Stomach (tissue), 9 donors: ENCODE results near the gene FXR1. TPM values are rescaled to one million over a fixed set of nuclear protein-coding genes. Genes with fewer than 3 reads are reported as not detected.

ENCODE experiments used
- DNase-seq, 2 donors: peaks; one replicate each; pipeline versions ENCODE4 v3.0.0 to v3.0.0-alpha.2; 2013 to 2019
- H3K27ac ChIP-seq, 5 donors: fragments of 200-600 bp in 4 of 5; sonication (generic) in 4 of 5; one replicate each; pipeline ENCODE4 v1.5.1; 2013 to 2019; ENCODE audit warnings: mild to moderate bottlenecking in 1 of 5, moderate library complexity in 1 of 5
- H3K27me3 ChIP-seq, 3 donors: fragments of 200-600 bp; sonication (generic); one replicate each; pipeline ENCODE4 v1.5.1; 2017 to 2019; ENCODE audit warnings: mixed run types in 1 of 3
- H3K36me3 ChIP-seq, 4 donors: fragments of 200-600 bp; sonication (generic); 1 replicate in 3 of 4; 2 replicates in 1 of 4; pipeline ENCODE4 v1.5.1; 2016 to 2019
- H3K4me1 ChIP-seq, 4 donors: fragments of 200-600 bp; sonication (generic); one replicate each; pipeline ENCODE4 v1.5.1; 2016 to 2019
- H3K4me3 ChIP-seq, 4 donors: fragments of 200-600 bp; sonication (generic) in 3 of 4; one replicate each; pipeline ENCODE4 v1.5.1; 2016 to 2019; ENCODE audit warnings: mild to moderate bottlenecking in 1 of 4
- H3K9me3 ChIP-seq, 4 donors: fragments of 200-600 bp; sonication (generic); one replicate each; pipeline ENCODE4 v1.5.1; 2016 to 2019
- EP300 ChIP-seq: sonication (generic); formaldehyde crosslinking; IDR thresholded peaks from one replicate; pipeline ENCODE4 v1.6.1; 2017; ENCODE audit warnings: antibody characterized with exemption
- POLR2A ChIP-seq, 4 donors: fragments of 450-650 bp; IDR thresholded peaks; one replicate each; pipeline ENCODE4 v1.6.1; 2016; ENCODE audit warnings: antibody characterized with exemption in 4 of 4, control low read depth in 2 of 4, mild to moderate bottlenecking in 1 of 4, moderate library complexity in 1 of 4
- POLR2AphosphoS5 ChIP-seq, 3 donors: sonication (generic); formaldehyde crosslinking; IDR thresholded peaks; one replicate each; pipeline ENCODE4 v1.6.1; 2016; ENCODE audit warnings: antibody characterized with exemption in 3 of 3
- WGBS, 5 donors: extraction: QIAGEN DNeasy Blood & Tissue Kit in 3 of 5; methylation state at CpG; one replicate each; pipeline versions ENCODE4 v1.1.5 to v1.1.7; 2013 to 2018; 5-methylcytosine and 5-hydroxymethylcytosine counted together
- intact Hi-C: fragments of 100-400 bp; cut with DNase I; formaldehyde crosslinking; loops from one replicate; pipeline ENCODE4 v1.15.1; 2023; ENCODE audit warnings: low total_unique reads
- polyA plus RNA-seq, 3 donors: library from polyadenylated mRNA; stranded (reverse); fragments of 200-250 nt; gene quantifications; one replicate each; pipeline ENCODE4 v1.2.3, GENCODE V29; 2013
- total RNA-seq, 5 donors: library from RNA; depleted of rRNA; stranded (reverse); fragments of >200 nt; gene quantifications; one replicate each; pipeline versions ENCODE4 v1.1.0 to v1.2.3, GENCODE V29; 2014 to 2016
- TF ChIP-seq, protein P1 (sequence below), 7 experiments: fragments of 450-650 bp in 4 of 7; fragments of 200-600 bp in 3 of 7; sonication (generic) in 3 of 7; IDR thresholded peaks; one replicate each; pipeline ENCODE4 v1.5.1; 2016 to 2019; ENCODE audit warnings: antibody characterized with exemption in 7 of 7, control low read depth in 2 of 7, mild to moderate bottlenecking in 1 of 7
- donor health status: healthy with polysubstance abuse.
- donor health status: Bipolar disorder and iron deficiency.
- donor health status: healthy.

The FXR1 gene
- total and polyA plus RNA-seq, 8 donors = 40.8 to 182 (median 56.4) TPM

DNA sequence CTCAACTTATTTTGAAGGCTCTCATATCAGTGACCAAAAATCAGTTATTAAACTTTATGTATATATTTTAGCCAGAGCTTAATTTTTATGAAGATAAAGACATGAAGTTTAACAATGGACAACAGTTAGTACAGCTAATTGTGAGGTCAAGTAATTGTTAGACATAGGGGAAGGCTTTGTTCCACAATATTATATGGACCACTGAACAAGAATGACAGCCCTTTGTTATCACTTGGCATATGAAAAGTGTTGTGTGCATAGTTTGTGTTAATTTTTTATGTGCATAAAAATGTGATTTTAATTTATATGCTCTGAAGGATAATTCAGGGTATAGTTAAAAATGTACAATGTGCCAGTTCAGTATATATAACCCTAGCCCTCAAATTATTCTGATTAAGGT lies 65.0 kb downstream of the FXR1 start:
- Histone ChIP-seq H3K27ac (no peak overlapping the region), H3K4me1 (peaks cover 0 to 21% (median 9%) of the 10 kb centered on the region in 4 donors), H3K27me3 (no peaks in the 10 kb centered on the region), H3K4me3 (no peak overlapping the region), H3K9me3 (no peaks in the 10 kb centered on the region), H3K36me3 (peaks cover 9 to 68% (median 57%) of the 10 kb centered on the region in 4 donors)
- TF ChIP-seq EP300 (no peak), POLR2A (IDR thresholded peaks at IDR 0.05) (no peak), POLR2AphosphoS5 (IDR thresholded peaks at IDR 0.05) (no peak)
- TF ChIP-seq, protein P1, sequence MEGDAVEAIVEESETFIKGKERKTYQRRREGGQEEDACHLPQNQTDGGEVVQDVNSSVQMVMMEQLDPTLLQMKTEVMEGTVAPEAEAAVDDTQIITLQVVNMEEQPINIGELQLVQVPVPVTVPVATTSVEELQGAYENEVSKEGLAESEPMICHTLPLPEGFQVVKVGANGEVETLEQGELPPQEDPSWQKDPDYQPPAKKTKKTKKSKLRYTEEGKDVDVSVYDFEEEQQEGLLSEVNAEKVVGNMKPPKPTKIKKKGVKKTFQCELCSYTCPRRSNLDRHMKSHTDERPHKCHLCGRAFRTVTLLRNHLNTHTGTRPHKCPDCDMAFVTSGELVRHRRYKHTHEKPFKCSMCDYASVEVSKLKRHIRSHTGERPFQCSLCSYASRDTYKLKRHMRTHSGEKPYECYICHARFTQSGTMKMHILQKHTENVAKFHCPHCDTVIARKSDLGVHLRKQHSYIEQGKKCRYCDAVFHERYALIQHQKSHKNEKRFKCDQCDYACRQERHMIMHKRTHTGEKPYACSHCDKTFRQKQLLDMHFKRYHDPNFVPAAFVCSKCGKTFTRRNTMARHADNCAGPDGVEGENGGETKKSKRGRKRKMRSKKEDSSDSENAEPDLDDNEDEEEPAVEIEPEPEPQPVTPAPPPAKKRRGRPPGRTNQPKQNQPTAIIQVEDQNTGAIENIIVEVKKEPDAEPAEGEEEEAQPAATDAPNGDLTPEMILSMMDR (IDR thresholded peaks at IDR 0.05) = no peak
- intact Hi-C loops = no loop called here
- no peak for DNase-seq

DNA sequence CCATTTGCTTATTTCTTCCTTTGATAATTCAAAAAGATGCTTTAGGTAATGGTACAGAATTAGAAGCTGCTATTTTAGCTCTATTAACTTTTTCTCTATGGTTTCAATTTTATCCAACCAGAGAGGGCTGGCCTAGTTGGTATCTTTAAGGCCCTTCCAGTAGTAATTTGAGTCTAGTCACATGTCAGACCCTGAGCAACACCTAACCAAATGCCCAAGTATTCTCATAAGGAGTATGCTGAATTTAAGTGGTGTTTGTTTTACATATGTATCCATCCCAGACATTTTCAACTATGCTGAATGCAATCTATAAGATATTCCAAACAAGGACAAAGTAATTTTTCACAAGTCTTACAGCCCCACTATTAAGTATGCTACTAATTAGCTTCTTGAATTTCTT lies 67.5 kb downstream of the FXR1 start:
- intact Hi-C loops = no loop called here
- Histone ChIP-seq H3K36me3 (peaks cover 9 to 78% (median 61%) of the 10 kb centered on the region in 4 donors), H3K27me3 (no peaks in the 10 kb centered on the region), H3K9me3 (no peaks in the 10 kb centered on the region), H3K4me1 (peaks cover 0 to 37% (median 13%) of the 10 kb centered on the region in 4 donors), H3K27ac (no peak overlapping the region), H3K4me3 (no peak overlapping the region)
- no peak for DNase-seq
- TF ChIP-seq POLR2AphosphoS5 (IDR thresholded peaks at IDR 0.05) = no peak
- TF ChIP-seq EP300 = no peak
- TF ChIP-seq POLR2A (IDR thresholded peaks at IDR 0.05) = no peak
- TF ChIP-seq, protein P1 (IDR thresholded peaks at IDR 0.05) = no peak

DNA sequence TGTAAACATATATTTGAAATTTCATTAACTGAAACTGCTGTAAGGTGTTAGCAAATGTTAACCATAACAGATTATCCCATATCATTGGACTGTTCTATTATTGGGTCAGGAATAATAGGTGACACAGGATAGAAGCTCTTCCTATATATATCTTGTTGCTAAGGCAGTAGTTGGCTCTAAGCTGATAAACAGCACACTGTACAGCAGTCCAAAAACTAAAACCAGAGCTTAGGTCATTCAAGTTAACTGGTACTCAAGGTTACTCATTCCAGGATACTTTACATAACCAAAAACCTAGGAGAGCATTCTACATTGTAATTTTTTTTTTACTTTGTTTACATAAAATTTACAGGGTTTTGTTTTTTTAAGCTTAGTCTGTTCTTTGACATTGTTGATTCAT lies 68.1 kb downstream of the FXR1 start:
- intact Hi-C loops = no loop called here

DNA sequence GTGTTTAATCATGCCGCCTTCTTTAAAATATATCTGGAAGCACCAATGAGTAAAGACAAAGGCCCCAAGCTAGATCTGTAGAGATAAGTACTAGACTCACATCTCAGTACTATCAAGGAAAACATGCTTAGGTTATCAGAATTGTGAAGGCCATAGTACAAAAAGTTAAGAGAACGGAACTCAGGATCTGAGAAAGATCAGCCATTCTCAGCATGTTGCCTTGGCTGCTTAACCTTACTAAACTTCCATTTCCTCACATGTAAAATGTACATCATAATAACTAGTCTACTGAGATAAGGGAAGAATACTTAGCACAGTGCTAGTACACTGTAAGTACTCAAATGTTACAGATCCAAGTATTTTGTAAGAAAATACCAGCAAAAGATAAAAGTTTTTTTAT lies 69.4 kb downstream of the FXR1 start:
- Histone ChIP-seq H3K36me3 (peaks cover 9 to 80% (median 67%) of the 10 kb centered on the region in 4 donors), H3K4me3 (no peak overlapping the region), H3K9me3 (no peaks in the 10 kb centered on the region), H3K27ac (no peak overlapping the region), H3K27me3 (no peaks in the 10 kb centered on the region), H3K4me1 (peaks cover 0 to 49% (median 13%) of the 10 kb centered on the region in 4 donors)
- intact Hi-C loops = no loop called here
- no peak for DNase-seq
- TF ChIP-seq POLR2AphosphoS5 (IDR thresholded peaks at IDR 0.05) (no peak), EP300 (no peak), POLR2A (IDR thresholded peaks at IDR 0.05) (no peak)
- TF ChIP-seq, protein P1 (IDR thresholded peaks at IDR 0.05) = no peak
- 43 to 78% (median 71%) methylated on average over 2 of the region's 2 CpGs for WGBS, 5 donors

More for the DNA sequence above, 68.1 kb downstream of the FXR1 start:
- Histone ChIP-seq H3K9me3 (no peaks in the 10 kb centered on the region), H3K27me3 (no peaks in the 10 kb centered on the region), H3K4me1 (peaks cover 0 to 37% (median 13%) of the 10 kb centered on the region in 4 donors), H3K27ac (no peak overlapping the region), H3K36me3 (peaks cover 9 to 78% (median 64%) of the 10 kb centered on the region in 4 donors), H3K4me3 (no peak overlapping the region)
- TF ChIP-seq POLR2AphosphoS5 (IDR thresholded peaks at IDR 0.05) (no peak), POLR2A (IDR thresholded peaks at IDR 0.05) (no peak), EP300 (no peak)
- TF ChIP-seq, protein P1 (IDR thresholded peaks at IDR 0.05) = no peak
- peak in 1 of 2 donors; percentile 4 for DNase-seq
